GM19328 (cell line): ENCODE results near the gene PSIP1.
"Not testable (repeated sequence)": the region's sequence is repeated elsewhere in the genome, so short reads cannot be mapped to it uniquely, and the experiment has no call there.

Experiments used
- ATAC-seq: cut with Tn5 transposase; IDR thresholded peaks from one replicate; pipeline ENCODE4 v1.9.1; 2021; ENCODE audit warnings: mild to moderate bottlenecking, moderate library complexity; ENCODE audit not compliant: unreplicated experiment

The PSIP1 gene

DNA sequence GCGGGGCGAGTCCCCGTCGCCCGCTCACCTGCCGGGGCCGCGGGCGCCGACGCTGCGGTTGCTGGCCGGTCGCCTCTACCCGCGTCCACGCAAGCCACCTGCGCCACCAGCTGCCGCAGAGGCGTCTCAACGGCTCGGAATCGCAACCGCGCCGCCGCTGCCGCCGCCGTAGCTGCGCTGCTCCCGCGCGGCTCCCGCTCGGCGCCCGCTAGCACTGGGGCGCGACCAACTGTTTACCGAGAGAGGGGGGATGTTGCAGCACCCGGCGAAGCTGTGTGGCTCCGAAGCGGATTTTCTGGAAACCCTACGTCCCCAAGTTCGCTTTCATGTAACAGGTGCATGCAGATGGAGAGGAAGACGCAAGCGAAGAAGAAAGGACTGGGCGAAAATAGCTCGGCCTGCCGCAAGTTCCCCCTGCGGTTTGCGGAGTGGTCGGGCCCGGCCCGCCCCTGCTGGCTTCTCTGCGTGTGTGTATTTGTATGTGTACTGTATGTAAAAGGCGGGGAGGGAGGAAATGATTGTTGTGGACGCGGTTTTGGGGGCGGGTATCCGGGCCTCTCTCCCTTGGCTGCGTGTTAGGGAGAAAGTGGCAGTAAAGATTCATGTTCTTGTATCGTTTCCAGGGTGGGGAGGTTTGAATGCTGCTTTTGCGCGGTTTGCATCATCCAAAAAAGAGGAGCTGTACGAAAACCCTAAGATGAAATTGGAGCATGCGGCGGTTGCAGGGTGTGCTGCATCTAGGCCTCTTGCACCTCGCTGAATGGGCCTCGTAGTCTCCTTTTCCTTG is at the start of gene PSIP1:
Gene PSIP1 (minus strand): TSS at position 182 of the 787 bp plus-strand sequence. CDS start 782 bp downstream, outside the sequence.
- peak; percentile 65 for ATAC-seq

DNA sequence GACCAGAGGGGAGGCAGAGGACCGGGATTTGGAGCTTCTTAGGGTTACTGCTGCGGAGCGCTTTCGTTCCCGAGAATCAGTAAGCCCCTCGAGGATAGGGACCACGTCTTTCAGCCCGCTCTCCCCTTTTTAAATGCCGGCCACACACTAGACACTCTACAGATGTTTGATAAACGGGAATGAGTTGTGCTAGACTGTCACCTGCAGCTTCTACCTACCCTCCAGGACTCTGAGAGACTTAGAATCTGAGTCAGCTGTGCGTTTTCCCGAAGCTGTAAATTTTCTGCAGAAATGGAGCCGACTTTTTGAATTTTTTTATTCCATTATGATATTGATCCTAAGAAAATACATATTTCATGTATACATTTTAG is 42.7 kb upstream of the PSIP1 start:
- ATAC-seq, result peak; percentile 27

GRCh38 chr9:15552636-15553527 is 42.1 kb upstream of the PSIP1 start, which contains the start of gene CCDC171:
Gene CCDC171, plus strand, starts transcription at chr9:15553043. Its CDS starts 11,046 bp downstream, at chr9:15564089.
- peak; percentile 69 for ATAC-seq

- no peak for ATAC-seq
Observed at GRCh38 chr9:15549611-15550010, 38.8 kb upstream of the PSIP1 start.

GRCh38 chr9:15543047-15543813 is 32.5 kb upstream of the PSIP1 start:
- no peak for ATAC-seq

DNA sequence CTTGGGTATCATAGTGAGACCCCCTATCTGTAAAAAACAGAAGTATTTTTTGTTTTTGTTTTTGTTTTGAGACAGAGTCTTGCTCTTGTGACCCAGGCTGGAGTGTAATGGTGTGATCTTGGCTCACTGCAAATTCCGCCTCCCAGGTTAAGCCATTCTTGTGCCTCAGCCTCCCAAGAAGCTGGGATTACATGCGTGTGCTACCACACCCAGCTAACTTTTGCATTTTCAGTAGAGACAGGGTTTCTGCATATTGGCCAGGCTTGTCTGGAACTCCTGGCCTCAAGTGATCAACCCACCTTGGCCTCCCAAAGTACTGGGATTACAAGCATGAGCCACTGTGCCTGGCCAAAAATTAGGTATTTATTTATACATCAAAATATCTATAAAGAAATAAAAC is 31.9 kb upstream of the PSIP1 start:
- no peak for ATAC-seq

DNA sequence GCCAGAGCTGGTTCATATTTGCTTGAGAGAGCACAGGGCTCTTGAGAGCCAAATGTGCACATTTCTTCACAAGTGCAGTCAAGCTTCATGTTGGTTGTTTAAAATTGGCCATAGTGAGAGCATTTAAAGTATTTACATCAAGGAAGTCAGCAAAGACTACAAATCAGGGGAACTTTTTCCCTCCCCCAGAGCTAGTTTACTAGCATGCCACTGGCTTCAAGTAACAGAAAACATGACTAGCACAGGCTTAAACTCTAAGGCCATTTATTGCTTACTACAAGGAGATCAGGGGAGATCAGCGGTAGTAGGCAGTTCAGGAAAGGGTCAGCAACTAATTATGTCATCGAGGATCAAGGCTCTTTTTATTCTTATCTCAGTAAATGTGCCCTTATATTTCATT is 31.1 kb upstream of the PSIP1 start:
- ATAC-seq, result no peak

DNA sequence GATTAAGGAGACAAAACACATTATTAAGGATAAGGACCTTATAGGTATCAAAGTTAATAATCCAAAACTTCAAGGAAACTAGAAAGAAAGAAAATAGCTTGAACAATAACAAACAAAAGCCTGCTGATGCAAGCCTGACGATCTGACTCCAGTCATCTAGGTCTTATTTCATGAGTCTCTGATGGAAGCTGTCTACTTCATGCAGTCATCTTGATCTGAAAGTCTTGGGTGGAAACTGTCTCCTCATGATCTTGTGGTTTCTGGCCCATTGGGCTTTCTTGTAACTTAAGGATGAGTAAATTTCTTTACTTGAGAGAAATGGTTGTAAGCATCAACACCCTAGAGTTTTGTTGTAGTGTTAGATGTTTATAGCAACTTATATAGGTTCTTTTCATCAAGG is 20.6 kb upstream of the PSIP1 start:
- ATAC-seq, result no peak

- ATAC-seq, result peak; percentile 70
Observed at GRCh38 chr9:15529566-15530324, 19.0 kb upstream of the PSIP1 start.

- ATAC-seq, result not testable (repeated sequence)
Observed at GRCh38 chr9:15527035-15527434, 16.3 kb upstream of the PSIP1 start.

DNA sequence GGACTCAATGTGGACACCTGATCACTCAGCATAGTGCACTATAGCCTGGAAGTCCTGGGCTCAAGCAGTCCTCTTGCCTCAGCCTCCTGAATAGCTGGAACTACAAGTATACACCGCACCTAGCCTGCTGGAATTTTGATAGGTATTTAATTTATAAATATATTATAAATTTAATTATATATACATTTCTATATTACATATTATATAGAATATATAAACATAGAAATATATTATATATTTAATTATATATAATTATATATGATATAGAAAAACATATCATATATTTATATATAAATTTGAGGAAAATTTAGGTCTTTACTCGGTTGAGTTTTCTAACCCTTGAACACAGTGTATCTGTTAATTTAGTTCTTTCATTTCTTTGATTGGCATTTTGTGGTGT is 15.2 kb upstream of the PSIP1 start:
- no peak for ATAC-seq

GRCh38 chr9:15524845-15525455 is 14.2 kb upstream of the PSIP1 start:
- ATAC-seq, result no peak

DNA sequence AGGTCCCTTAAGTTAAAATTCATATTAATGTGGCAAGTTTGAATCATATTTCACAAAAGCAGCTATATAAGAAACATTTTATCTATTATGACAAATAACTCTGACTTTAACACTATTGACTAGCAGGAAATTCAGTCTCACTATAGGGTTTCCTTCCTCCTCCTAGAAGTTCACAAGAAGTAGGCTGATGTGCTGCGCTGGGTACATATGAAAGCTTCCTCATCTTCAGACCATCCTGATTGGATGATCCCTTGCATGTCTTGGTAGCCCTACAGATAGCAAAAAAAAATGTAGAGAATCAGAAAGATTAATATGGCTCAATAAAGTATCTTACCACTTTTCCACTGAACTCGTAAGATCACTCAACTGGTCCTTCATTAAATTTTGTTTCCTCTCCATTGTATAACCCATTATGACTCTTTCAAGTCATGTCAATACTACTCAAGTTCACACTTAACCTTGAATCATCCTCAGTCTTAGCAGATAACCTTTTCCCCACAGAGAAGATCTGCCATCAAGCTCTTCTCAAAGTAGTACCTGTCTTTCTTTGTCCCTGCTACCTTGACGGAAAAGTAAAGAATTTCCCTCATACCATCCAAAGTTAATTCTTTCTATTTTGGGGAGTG is 11.5 kb upstream of the PSIP1 start:
- ATAC-seq, result no peak

DNA sequence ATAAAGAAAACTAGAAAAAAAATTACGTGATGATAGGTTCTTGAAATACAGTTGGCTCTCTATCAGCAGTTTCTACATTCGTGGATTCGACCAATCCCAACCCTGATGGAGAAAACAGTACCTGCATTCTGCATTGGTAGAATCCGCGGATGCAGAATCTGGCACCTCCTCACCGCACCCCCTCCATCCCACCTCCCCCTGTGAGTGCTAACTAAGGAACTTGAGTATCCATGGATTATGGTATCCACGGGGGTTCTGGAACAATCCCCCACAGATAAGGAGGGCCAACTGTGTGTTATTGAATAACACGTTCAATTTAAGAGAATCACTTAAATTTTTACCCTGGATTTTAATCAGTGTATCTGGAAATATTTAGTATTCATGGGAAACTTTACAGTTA is 10.5 kb upstream of the PSIP1 start:
- no peak for ATAC-seq

- no peak for ATAC-seq
Observed at GRCh38 chr9:15519831-15520230, 9.1 kb upstream of the PSIP1 start.

DNA sequence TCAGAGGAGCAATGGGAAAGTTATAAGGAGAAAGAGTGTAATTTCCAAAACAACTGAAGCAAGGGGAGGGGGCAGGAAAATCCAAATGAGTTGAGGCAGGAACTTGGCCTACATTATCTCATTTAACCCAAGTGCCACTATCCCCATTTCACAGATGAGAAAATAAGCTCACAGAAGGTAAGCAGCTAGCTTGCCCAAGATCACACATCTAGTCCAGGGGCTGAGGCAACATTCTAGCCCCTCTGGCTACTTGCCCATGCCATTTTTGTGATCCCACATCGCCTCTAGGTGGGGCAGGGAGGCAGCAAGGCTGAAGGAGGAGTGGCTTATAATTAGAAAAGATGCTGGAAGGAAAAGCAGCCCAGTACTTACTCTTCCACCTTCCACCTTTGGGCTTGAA is 2.6 kb upstream of the PSIP1 start:
- ATAC-seq, result no peak

- no peak for ATAC-seq
Observed at GRCh38 chr9:15512889-15513288, 2.1 kb upstream of the PSIP1 start.

- no peak for ATAC-seq
Observed at GRCh38 chr9:15512204-15512603, 1.4 kb upstream of the PSIP1 start.

- peak; percentile 32 for ATAC-seq
Observed at GRCh38 chr9:15509931-15510788, 610 bp downstream of the PSIP1 start.
